ENCODE measurements around the gene OOSP1. TPM values are rescaled to one million over a fixed set of nuclear protein-coding genes. Genes with fewer than 3 reads are reported as not detected.
"Not testable (repeated sequence)": the region's sequence is repeated elsewhere in the genome, so short reads cannot be mapped to it uniquely, and the experiment has no call there.

OOSP1 gene
- total RNA-seq, 4 donors from 2014 or later = not detected

- DNase-seq (ENCODE audit: low spot score) (no peak), ATAC-seq (ENCODE audit: low FRiP score) (no peak)
- TF ChIP-seq, protein P1, sequence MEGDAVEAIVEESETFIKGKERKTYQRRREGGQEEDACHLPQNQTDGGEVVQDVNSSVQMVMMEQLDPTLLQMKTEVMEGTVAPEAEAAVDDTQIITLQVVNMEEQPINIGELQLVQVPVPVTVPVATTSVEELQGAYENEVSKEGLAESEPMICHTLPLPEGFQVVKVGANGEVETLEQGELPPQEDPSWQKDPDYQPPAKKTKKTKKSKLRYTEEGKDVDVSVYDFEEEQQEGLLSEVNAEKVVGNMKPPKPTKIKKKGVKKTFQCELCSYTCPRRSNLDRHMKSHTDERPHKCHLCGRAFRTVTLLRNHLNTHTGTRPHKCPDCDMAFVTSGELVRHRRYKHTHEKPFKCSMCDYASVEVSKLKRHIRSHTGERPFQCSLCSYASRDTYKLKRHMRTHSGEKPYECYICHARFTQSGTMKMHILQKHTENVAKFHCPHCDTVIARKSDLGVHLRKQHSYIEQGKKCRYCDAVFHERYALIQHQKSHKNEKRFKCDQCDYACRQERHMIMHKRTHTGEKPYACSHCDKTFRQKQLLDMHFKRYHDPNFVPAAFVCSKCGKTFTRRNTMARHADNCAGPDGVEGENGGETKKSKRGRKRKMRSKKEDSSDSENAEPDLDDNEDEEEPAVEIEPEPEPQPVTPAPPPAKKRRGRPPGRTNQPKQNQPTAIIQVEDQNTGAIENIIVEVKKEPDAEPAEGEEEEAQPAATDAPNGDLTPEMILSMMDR (IDR thresholded peaks at IDR 0.05) = no peak
Measured at GRCh38 chr11:59966201-59966600, 28.0 kb downstream of the OOSP1 start.

- ATAC-seq (ENCODE audit: low FRiP score) (no peak), DNase-seq (ENCODE audit: low spot score) (no peak)
- TF ChIP-seq, protein P1 (IDR thresholded peaks at IDR 0.05) = no peak
Measured at GRCh38 chr11:59967677-59968394, 29.6 kb downstream of the OOSP1 start.

- DNase-seq (ENCODE audit: low spot score) (no peak), ATAC-seq (ENCODE audit: low FRiP score) (no peak)
- TF ChIP-seq, protein P1 (IDR thresholded peaks at IDR 0.05) = no peak
Measured at GRCh38 chr11:59968395-59968783, 30.2 kb downstream of the OOSP1 start.

DNA sequence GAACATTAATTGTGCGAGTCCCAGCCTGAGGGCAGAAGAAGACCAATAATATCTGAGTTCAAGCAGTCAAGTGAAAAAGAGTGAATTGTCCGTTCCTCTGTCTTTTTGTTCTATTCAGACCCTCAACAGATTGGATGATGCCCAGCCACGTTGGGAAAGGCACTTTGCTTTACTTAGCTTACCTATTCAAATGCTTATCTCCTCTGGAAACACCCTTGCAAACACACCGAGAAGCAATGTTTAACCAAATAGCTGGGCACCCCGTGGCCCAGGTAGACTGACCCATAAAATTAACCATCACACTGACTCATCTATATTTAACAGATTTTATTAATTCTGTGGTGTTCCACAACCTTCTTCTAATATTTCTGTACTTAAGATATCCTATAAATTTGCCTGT lies 34.9 kb downstream of the OOSP1 start:
- no peak for DNase-seq (ENCODE audit: low spot score)
- ATAC-seq (ENCODE audit: low FRiP score) = no peak
- TF ChIP-seq, protein P1 (IDR thresholded peaks at IDR 0.05) = no peak

DNA sequence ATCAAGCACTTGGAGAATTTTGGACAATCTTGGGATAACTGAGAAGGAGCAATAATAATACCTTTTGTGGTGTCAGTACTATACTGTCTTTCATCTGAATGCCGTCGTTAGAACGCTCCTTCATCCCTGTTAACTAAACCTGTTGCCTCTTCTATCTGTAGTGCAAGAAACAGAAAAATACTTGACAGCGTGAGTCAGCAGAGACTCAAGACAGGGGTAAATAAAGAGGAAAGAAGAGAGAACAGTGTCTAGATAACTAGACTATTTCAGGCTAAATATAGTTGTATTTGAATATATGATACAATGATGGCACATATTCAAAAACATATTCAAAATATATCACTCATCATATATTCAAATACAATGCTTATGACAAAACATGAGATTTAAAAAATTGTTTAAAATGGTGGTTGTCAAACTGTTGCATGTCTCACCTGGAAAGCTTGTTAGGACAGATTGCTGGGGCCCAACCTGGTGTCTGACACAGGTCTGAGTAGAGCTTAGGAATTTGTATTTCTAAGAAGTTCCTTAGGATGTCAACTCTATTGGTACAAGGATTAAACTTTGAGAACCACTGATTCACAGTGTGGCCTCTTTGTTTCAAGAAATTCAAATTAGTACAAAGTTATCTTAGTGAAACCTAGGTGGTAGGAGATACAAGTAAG lies 43.0 kb downstream of the OOSP1 start:
- TF ChIP-seq, protein P1 (IDR thresholded peaks at IDR 0.05) = no peak
- ATAC-seq (ENCODE audit: low FRiP score) (no peak), DNase-seq (ENCODE audit: low spot score) (no peak)

DNA sequence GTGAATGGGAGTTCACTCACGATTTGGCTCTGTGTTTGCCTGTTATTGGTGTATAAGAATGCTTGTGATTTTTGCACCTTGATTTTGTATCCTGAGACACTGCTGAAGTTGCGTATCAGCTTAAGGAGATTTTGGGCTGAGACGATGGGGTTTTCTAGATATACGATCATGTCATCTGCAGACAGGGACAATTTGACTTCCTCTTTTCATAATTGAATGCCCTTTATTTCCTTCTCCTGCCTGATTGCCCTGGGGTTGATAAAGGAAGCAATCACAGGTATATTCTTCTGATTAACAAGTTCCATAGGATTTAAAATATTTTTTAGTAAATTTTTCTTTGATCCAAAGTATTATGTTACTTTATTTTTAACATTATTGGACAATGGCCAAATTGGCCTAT lies 43.8 kb downstream of the OOSP1 start:
- not testable (repeated sequence) for DNase-seq (ENCODE audit: low spot score); ATAC-seq (ENCODE audit: low FRiP score)

DNA sequence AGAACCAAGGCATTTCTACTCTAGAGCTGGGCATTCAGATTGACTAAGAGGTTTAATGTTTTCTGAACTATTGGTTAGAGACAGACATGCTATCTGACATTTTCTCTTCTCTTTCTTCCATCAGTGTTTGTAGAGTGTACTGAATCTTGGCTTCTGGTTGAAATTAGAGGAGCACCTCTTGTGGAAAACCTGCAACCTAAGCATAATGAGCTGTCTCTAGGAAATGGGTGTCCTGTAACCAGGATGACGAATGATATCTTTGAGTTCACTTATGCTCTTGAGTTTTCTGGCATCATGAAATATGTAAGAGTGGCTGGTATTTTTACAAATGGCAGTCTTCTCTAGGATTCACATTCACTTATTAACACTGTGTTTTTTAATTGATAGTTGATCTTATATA lies 45.0 kb downstream of the OOSP1 start:
- no peak for ATAC-seq (ENCODE audit: low FRiP score)
- no peak for DNase-seq (ENCODE audit: low spot score)
- TF ChIP-seq, protein P1 (IDR thresholded peaks at IDR 0.05) = no peak
